GM12864 (cell line): ENCODE results near the gene SLC1A7.

ENCODE experiments used
- DNase-seq: peaks from one replicate; pipeline ENCODE4 v3.0.0-alpha.2; 2011; ENCODE audit warnings: low read depth
- H3K4me3 ChIP-seq: 2 replicates; pipeline ENCODE4 v1.5.1; 2011; ENCODE audit warnings: mild to moderate bottlenecking, low read depth, low read length, control low read depth
- CTCF ChIP-seq: IDR thresholded peaks from 2 replicates; pipeline ENCODE4 v1.5.1; 2011; ENCODE audit warnings: low read depth, mild to moderate bottlenecking, moderate library complexity, low read length, control low read depth, inconsistent platforms; ENCODE audit errors: missing control alignments

The SLC1A7 gene

DNA sequence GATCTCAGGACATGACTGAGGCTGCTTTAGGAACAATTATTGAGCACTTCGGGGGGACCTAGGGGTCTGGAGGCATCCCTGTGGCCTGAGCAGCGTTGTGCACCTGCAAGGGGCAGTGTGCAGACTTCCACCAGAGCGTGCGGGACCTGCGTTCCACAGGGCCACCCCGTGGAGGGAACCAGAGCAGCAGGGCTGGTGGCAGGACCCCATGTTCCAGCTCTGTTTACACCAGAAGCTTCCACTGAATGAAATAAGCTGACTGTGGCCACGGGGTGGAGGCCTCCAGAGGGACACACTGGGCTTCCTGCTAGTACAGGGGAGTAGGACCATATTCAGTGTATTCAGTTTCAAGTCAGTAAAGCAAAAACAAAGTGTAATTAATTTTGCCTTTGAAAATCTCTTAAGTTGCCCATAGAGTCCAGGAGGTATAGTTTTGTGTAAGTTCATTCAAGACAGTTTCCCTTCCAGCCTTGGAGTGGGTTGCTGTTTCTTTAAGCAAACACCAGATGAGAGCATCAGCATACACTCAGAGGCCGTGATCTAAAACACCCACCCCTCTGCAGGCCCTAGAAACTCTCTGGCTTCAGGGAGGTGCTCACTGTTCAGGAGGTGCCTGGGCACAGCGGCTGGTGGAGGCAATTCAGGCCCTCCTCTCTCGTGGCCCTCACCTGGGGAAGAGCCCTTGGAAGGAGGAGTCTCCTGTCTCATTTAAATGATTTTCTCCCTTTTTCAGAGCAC, 16.6 kb downstream of the SLC1A7 start:
- DNase-seq: no peak
- no peak overlapping the region for H3K4me3 ChIP-seq
- no peak for TF ChIP-seq CTCF

- DNase-seq: no peak
- TF ChIP-seq CTCF: no peak
- no peak overlapping the region for H3K4me3 ChIP-seq
Measured at GRCh38 chr1:53125122-53125521, 17.3 kb downstream of the SLC1A7 start.

DNA sequence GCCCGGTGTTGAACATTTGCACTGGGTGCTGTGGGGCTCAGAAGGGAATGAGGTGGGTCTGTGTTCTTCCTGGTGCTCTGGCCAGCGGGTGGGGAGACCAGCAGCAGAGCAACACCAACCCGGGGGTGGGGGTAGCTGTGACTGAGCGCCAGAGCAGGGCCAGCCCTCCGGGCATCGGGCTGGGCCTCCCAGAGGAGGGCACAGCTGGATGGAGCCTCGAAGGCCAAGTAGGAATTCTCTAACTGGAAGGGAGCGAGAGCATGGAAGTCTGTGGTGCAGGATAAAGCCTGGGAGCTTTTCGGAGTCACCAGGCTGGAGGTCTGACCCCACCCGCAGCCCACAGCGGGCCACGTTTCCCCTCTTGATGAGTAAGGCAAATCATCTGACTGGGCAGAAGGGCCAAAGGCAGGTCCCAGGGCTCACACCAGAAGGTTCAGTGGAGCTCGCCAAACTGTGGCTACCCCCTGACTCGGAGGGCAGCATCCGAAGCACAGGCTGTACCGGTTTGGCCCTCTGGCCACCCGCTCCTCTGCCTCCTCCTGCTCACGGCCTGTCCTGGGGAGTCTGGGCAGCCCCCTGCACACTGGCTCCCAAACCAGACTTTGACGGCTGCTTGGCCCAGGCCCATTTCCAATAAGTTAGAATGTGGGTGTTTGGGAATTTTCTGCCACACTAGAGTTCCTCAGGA, 18.8 kb downstream of the SLC1A7 start:
- H3K4me3 ChIP-seq: no peak overlapping the region
- no peak for DNase-seq
- no peak for TF ChIP-seq CTCF

DNA sequence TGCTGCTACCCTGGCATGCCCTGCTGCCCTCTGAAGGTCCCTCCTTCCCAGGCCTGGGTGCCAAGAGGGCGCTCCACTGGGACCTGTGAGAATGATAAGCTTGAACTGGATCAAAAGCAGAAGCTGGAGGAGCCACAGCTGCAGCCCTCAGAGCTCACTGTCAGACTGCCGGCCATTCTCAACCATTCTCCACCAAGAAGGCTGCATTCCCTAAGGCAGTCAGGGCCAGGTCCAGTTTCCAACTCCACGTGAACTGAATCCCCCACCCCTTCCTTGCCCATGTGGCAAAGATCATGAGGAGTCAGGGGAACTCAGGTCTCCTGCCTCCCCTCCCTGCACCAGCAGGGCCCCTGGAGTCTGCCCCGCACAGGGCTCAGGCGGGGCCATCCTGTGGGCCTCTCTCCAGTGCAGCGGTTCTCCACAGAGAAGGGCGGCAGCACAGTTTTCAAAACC, 19.5 kb downstream of the SLC1A7 start:
- TF ChIP-seq CTCF: no peak
- no peak for DNase-seq
- H3K4me3 ChIP-seq: no peak overlapping the region

- no peak for DNase-seq
- H3K4me3 ChIP-seq: no peak overlapping the region
- no peak for TF ChIP-seq CTCF
Measured at GRCh38 chr1:53122201-53122885, 20.1 kb downstream of the SLC1A7 start.

DNA sequence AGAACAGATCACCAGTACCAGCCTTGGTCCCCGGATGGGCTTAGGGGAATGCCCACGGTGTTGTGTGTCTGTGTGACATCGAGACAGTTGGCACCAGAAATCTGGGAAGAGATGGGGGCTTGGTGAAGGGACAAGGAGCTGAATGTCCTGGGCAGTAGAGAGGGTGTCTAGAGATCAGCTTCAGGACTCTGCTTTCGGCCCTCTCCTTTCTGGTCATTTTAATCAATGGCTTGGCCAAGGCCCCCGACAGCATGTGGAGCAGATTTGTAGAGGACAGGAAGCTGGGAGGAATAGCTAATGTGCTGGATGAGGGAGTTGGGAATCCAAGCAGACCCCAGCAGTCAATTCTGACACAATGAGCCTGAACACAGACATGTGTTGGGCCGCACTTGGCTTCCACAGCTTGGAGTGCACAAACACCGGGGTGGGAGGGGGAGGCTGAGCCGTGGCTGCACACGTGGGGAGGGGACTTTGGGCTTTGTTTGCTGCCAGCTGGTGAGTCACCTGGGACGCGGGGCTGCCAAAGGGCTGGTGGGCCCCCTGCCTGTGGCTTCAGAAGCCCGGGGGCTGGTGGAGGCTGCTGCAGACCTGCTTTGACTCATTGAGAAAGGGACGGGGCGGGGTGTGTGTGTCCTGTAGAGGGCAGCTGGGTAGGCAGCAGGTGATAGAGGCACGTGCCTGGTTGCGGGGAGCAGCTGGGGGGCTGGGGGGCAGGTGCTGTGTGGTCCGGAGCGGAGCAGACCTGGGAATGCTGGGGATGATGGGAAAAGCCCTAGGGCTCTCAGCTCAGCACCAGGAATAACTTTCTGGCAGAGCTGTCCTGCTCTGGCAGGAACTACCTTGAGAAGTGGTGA, 20.9 kb downstream of the SLC1A7 start:
- no peak for DNase-seq

More for the DNA sequence above, 20.9 kb downstream of the SLC1A7 start:
- H3K4me3 ChIP-seq: no peak overlapping the region
- no peak for TF ChIP-seq CTCF
